Measurements from ENCODE around the gene BCL2L2.
A peak's percentile ranks its signal among the peaks of the same experiment; 100 is the strongest.

- TF ChIP-seq CTCF (IDR thresholded peaks at IDR 0.05) (peak in 1 of 3 experiments; percentile 28), EP300 (IDR thresholded peaks at IDR 0.05) (no peak), POLR2A (IDR thresholded peaks at IDR 0.05; ENCODE audit: low read depth) (peak; percentile 46)
These were observed 20.4 kb upstream of the BCL2L2 start, which contains the start of gene HOMEZ for GRCh38 chr14:23286020-23286901.
